Stimulated activated CD4-positive, alpha-beta T cell treated with anti-CD3 and anti-CD28 coated beads, Interleukin-2, amount 100 ng/mL, for 4 hours (primary cell): ENCODE results near the gene SGSM2.
A peak's percentile ranks its signal among the peaks of the same experiment; 100 is the strongest.

Experiments used
- DNase-seq: peaks from one replicate; pipeline ENCODE4 v3.0.0-alpha.2; 2020; ENCODE audit warnings: low read depth

The SGSM2 gene

DNA sequence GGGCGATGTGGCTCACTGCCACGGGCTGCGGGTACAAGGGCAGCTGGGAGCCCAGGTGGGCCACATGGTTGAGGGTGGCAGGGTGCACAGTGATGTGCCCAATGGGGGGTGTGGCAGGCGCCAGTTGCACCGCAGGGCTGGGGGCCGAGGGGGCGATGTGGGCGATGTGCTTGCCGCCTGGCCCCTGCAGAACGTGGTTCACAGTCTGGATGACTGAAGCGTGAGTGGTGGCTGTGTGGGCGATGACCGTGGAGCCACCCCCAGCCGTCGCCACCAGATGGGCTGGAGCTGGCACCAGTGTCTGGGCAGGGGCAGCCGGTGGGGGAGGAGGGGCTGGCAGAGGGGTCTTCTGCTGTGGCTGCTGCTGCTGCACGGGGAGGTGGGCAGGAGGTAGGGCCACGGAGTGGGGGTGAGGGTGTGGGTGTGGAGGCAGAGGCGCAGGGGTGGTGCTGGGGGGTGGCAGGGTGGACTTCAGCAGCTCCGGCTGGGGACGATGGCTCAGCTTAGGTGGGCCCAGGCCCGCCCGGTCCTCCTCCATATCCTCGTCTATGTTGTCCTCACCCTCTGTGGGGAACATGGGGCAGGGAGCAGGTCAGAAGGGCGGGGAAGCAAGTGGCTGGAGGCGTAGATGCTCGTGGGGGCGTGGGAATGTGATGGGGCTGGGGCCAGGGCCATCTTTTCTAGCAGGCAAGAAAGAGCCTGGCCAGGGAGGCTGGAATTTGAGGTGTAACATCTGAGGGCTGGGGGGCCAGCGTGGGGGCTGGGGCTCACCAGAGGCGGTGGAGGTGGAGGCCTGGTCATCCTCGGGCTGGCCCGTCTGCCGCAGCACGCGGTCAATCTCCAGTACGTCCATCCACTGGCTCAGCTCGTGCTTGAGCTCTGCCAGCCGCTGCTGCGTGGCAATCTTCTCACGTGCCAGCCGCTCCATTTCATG, 50.1 kb downstream of the SGSM2 start:
- no peak for DNase-seq

DNA sequence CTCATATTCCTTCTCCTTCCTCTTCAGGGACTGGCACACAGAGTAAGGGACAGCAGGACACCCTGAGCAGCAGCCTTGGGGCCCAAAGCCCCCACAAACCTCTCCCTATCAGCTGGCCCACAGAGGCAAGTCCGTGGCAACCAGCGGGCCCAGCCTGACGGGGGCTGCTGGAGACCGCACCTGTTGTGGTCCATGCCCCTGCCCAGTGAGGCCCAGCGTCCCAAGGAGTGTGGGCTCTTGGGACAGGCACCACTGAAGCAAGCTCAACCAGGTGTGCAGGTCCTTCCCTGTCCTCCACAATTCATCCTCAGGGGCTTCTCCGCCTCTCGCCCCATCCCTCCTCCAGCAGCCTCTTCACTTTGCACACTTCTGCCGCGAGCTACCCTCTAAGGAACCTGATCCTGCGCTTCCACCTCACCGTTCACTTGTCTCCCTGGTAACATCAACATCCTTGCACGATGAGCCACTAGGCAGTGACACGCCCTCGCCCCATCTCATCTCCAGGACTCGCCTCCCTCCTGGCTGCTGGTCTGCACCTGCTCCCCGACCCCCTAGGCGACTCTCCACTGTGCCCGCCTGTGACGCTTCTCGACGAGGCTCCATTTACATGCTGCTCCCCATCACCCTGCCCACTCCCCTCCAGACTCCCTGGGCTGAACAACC, 50.9 kb downstream of the SGSM2 start:
- DNase-seq, result no peak

- no peak for DNase-seq
These were observed 51.4 kb downstream of the SGSM2 start for GRCh38 chr17:2388683-2389055.

DNA sequence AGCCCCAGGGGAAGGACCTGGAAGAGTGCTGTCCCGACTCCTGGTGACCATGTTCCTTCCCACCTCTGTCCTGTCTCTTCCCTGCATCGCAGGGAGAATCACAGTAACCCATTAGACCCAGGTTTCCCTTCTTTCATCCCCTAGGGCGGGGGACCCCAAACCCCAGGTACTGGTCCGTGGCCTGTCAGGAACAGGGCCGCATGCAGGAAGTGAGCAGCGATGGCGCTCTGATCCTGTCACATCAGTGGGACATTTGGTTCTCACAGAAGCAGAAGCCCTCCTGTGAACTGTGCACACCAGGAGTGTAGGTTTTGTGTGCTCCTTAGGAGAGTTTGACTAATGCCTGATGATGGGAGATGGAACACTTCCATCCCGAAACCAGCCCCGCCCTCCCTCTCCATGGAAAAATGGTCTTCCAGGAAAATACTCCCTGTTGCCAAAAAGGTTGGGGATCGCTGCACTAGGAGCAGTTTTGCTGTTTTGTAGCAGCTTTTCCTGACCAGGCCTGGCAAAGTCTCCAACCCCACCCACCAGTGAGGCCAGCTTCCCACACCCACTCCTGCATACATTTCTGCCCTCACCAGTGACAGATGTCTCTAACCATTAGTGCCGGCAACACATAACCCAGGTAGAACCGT, 53.0 kb downstream of the SGSM2 start:
- DNase-seq, result no peak

DNA sequence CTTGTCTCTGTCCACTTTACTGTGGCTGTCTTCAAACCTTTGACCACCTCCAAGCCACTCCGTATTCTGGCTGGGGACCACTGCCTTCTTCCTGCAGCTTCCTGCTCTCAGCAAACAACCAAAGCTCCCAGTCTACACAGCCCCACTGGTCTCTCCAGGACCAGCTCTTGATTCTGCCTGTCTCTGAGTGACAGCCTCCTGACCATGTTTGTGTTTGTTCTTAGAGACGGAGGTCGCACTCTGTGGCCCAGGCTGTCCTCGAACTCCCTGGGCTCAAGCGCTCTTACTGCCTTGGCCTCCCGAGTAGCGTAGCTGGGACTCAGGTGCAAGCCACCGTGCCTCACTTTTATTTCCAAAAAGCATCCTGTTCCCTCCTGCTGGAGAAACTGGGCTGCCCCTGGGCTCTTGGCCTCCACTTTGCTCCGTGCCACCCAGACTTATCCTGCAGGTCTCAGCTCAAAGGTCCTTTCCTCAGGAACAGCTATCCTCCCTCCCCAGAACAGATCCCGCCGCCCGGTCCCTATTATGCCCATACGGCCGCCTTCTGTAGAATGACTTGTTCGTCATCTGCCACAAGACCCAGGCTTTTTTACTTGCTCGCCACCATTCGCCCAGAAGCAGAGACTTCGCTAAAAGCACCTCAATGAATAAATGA, 54.4 kb downstream of the SGSM2 start:
- no peak for DNase-seq

DNA sequence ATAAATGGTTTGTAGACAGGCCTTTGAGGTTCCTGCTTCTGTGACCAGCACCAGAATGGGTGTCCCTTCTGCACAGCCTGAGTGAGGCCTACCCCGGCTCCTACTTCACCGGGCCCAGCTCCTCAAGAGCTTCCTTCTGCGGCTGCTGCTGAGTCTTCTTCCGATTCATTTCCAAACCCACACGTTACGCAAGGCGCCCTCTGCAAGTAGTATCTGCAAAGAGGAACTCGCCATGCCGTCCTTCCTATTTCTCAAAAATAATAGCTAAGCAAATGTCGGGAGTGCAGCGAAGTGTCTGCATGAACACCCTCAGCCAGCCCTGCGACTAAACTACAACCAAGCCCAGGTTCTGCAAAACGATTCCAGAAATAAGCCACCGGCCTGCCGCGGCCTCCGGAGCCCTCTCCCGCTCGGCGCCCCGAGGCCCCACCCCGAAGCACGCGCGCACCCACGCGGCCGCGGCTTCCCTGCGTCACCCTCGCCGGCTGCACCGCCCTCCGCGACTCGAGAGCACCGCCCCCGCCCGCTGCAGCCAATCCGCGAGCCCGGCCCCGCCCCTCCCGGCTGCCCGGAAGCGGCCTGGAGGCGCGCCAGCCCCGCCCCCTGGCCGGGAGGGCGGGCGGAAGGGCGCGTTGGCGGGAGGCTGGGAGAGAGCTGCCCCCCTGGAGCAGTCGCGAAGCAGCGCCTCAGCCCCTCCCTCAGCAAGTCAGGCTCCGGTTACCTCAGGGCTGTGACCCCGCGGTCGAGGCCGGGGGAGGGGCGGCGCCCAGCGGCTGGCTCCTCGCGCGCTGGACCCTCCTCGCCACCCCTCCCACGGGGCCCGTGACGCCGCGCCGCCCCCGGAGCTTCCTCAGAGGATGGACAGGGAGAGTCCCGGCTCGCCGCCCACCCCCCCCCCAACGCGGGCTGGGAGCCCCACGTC, 55.2 kb downstream of the SGSM2 start:
- peak; percentile 98 for DNase-seq

DNA sequence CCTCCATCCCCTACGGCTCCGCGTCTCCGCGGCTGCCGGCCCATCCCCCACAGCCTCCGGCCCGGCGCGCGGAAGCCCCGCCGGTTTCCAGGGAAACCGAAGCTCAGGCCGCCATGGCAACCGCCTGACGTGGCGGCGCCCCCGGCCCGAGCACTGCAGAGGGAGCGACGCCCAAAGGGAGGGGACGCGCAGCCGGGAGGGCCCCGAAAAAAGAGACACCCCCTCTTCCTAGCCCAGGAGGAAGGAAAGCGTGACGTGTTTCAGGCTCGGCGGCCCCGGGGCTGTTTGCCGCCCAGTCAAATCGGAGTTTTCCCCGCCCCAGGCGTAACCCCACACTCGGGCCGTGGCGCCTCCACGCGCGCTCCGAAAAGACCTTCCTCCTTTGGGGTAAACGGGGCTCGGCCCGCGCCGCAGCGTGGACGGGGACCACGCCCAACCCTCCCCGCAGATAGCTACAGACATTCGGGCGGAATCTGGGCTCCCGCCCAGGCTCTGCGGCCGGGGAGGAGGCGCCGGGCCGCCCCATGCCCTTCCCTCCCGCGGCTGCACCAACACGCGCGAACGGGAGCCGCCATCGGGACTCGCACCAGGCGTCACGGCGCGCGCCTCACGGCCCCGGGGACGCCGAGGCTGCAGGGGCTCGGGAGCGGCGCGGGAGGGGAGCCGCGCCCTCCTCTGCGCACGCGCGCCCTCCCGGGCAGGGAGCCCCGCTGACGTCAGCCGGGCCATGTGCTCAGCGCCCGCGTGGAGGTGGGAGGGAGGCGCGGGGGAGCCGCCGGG, 56.1 kb downstream of the SGSM2 start:
- peak; percentile 91 for DNase-seq

- DNase-seq, result no peak
These were observed 56.9 kb downstream of the SGSM2 start for GRCh38 chr17:2393954-2394749.

DNA sequence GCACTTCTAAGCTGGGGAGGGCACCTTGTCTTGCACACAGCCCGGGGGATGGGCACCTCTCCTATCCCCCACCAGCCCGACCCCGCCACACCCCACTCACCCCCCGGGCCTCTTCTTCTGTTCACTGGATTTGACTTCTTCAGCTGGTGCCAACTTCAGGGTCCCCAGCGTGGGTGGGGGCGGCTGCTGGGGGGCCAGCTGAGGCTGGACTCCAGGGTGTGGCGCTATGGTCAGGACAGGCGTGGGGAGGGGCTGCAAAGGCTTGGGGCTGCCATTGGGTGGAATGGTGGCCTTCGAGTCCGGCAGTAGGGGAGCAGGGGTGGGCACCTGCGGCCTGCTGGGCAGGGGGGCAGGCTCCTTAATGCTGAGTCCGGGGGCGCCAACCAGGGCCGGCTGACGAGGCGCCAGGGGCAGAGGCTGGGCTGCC, 57.5 kb downstream of the SGSM2 start:
- no peak for DNase-seq

DNA sequence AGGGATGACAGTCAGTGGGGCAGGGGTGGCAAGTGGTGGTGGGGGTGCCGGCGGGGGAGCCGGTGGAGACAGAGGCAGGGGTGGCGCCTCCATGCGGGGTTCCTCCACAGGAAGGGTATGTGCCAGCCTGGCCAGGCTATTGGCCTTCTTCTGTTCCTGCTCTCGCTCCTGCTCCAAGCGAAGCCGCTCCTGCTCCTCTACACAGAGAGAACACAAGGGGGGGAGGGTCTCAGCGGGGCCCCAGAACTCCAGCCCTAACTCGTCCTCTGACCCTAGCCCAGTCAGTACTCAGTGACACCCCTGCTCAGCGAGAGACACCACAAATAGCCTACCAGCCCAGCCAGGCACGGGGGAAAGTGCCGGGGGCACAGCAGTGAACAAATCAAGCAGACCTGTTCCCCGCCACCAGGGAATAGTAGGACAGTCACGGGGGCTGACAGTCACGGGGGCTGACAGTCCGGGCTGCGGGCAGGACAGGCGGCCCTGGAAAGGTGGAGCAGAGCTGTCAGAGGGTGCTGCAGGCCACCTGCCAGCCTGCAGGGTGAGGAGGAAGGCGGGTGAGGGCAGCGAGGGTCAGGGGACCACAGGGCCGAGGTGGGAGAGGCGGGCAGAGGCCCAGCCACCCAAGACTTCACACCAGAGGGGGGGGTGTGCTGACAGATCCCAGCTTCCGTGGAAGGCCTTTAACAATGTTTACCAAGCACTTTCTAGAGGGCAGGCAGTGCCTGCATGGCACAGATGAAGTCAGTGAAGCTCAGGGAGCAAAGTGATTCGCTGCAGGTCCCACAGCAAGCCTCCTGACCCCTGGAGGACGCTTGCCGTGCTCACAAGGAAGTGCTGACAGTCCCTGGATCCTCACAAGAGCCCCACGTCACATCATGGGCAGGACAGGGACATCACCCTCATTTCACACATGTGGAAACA, 58.2 kb downstream of the SGSM2 start:
- DNase-seq, result no peak

- DNase-seq, result no peak
These were observed 58.9 kb downstream of the SGSM2 start for GRCh38 chr17:2396192-2396567.

- no peak for DNase-seq
These were observed 59.4 kb downstream of the SGSM2 start for GRCh38 chr17:2396568-2397246.

DNA sequence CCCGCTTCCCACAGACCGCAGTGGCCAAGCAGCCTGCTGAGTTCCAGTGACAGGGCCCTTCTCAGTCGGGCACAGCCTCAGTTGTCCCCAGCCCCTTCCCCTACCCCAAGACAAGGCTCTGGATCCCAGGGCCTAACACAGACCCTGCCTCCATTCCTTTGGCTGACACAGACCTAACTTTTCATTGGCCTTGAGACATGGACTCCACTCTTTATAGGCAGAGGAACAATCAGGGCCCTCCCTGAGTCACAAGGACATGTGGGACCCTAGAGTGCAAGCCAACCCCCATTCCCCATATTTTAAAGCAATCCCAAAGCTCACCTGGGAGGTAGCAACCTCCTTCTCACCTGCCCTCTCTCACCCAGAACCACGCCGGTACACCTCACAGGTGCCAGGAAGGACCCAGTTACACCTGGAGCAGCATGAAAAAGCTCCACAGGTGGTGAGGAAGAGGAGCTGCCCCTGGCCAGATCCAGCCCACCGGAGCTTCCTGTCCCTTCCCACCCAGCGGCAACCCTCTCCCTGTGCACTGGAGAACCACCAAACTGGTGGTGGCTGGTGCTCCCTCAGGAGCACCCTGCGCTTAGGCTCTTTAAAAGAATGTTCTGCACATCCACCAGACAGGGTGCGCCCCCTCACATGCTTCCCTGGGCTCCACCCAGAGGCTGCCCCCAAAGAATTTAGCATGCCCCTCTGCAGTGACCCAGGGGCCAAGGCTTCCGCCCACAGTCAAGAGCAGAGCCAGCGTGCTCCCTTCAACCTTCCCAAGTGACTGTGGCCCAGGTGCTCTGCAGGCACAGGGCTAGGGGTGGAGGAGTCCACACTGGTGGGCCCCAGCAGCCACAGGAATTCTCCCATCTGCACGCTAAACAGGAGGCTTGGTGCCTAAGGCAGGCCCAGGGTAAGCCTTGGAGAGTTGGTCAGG, 60.2 kb downstream of the SGSM2 start:
- no peak for DNase-seq

GRCh38 chr17:2398182-2398581, 60.9 kb downstream of the SGSM2 start:
- DNase-seq, result no peak

- DNase-seq, result peak; percentile 60
These were observed 61.6 kb downstream of the SGSM2 start for GRCh38 chr17:2398655-2399571.
